HL-60/S4 treated with phorbol 12-myristate 13-acetate at 8.2 ng/mL for 4 days and 3 days (cell line): ENCODE measurements around the gene FBXL13.
"Not testable (repeated sequence)": the region's sequence is repeated elsewhere in the genome, so short reads cannot be mapped to it uniquely, and the experiment has no call there.

Experiments used
- in situ Hi-C: fragments of 300-500 bp; cut with MboI; formaldehyde crosslinking; loops from 2 replicates; pipeline ENCODE4 v1.15.0; 2022; ENCODE audit warnings: low sequenced_read_pairs

Gene FBXL13

GRCh38 chr7:103074519-103075336 is at the start of gene FBXL13, which contains the start of gene ARMC10:
Gene FBXL13 (minus strand): TSS chr7:103074796.
Gene ARMC10 (plus strand): TSS chr7:103075140. CDS start chr7:103075273, 133 bp downstream.
- in situ Hi-C loops = loop anchor here (25.0 kb wide), 1 partner anchor 312 kb away; no protein-coding TSS in a partner anchor

- in situ Hi-C loops = no loop called here
These were observed 48.9 kb upstream of the FBXL13 start for GRCh38 chr7:103123529-103123928.

GRCh38 chr7:103121641-103122040 is 47.0 kb upstream of the FBXL13 start:
- in situ Hi-C loops = no loop called here

GRCh38 chr7:103120362-103120761 is 45.8 kb upstream of the FBXL13 start:
- in situ Hi-C loops = no loop called here

GRCh38 chr7:103119791-103120291 is 45.2 kb upstream of the FBXL13 start:
- in situ Hi-C loops = no loop called here

GRCh38 chr7:103117465-103117864 is 42.9 kb upstream of the FBXL13 start:
- in situ Hi-C loops = no loop called here

GRCh38 chr7:103116991-103117390 is 42.4 kb upstream of the FBXL13 start:
- in situ Hi-C loops = no loop called here

- in situ Hi-C loops = no loop called here
These were observed 41.9 kb upstream of the FBXL13 start for GRCh38 chr7:103116511-103116910.

- in situ Hi-C loops = no loop called here
These were observed 41.2 kb upstream of the FBXL13 start for GRCh38 chr7:103115771-103116170.

GRCh38 chr7:103114576-103115008 is 40.0 kb upstream of the FBXL13 start:
- in situ Hi-C loops = no loop called here

- in situ Hi-C loops = no loop called here
These were observed 38.6 kb upstream of the FBXL13 start for GRCh38 chr7:103113164-103113563.

- in situ Hi-C loops = not testable (repeated sequence)
These were observed 32.1 kb upstream of the FBXL13 start for GRCh38 chr7:103106703-103107070.

GRCh38 chr7:103106005-103106702 is 31.6 kb upstream of the FBXL13 start:
- in situ Hi-C loops = no loop called here

- in situ Hi-C loops = no loop called here
These were observed 26.9 kb upstream of the FBXL13 start for GRCh38 chr7:103101543-103101942.

- in situ Hi-C loops = no loop called here
These were observed 25.8 kb upstream of the FBXL13 start for GRCh38 chr7:103100348-103100747.

GRCh38 chr7:103097041-103097440 is 22.4 kb upstream of the FBXL13 start:
- in situ Hi-C loops = no loop called here

- in situ Hi-C loops = not testable (repeated sequence)
These were observed 21.0 kb upstream of the FBXL13 start for GRCh38 chr7:103095558-103095957.

GRCh38 chr7:103094102-103094501 is 19.5 kb upstream of the FBXL13 start:
- in situ Hi-C loops = no loop called here

- in situ Hi-C loops = no loop called here
These were observed 18.8 kb upstream of the FBXL13 start for GRCh38 chr7:103093429-103093828.

- in situ Hi-C loops = not testable (repeated sequence)
These were observed 17.7 kb upstream of the FBXL13 start for GRCh38 chr7:103092321-103092720.

GRCh38 chr7:103083210-103083609 is 8.6 kb upstream of the FBXL13 start:
- in situ Hi-C loops = no loop called here

GRCh38 chr7:103082497-103082896 is 7.9 kb upstream of the FBXL13 start:
- in situ Hi-C loops = no loop called here
